G401 (cell line): ENCODE results near the gene ARPC5. TPM values are rescaled to one million over a fixed set of nuclear protein-coding genes. Genes with fewer than 3 reads are reported as not detected.

Source experiments
- total RNA-seq: library from RNA; depleted of rRNA; stranded (reverse); fragments of >200 nt; shearing (Covaris generic); gene quantifications from 2 replicates; pipeline ENCODE4 v1.2.3, GENCODE V29; 2014; rRNA removed

The ARPC5 gene
- total RNA-seq, 1 experiment from 2014 or later, result 155 TPM

Other genes starting within 250 kb of the ARPC5 start
- gene NMNAT2, start 217.4 kb downstream of the ARPC5 start, total RNA-seq, result 0.27 and 0.62 TPM in 2 replicates
- gene SMG7, start 163.3 kb downstream of the ARPC5 start, total RNA-seq, result 25.7 and 32.7 TPM in 2 replicates
- not detected in 2 replicates for gene NCF2, start 45.3 kb downstream of the ARPC5 start, total RNA-seq
- gene APOBEC4, start 17.5 kb upstream of the ARPC5 start, total RNA-seq, result not detected in 2 replicates
- 3.4 and 3.7 TPM in 2 replicates for gene RGL1, start 169.3 kb upstream of the ARPC5 start, total RNA-seq